HepG2 (cell line): ENCODE data around the gene PPP1R14D. TPM values are rescaled to one million over a fixed set of nuclear protein-coding genes. Genes with fewer than 3 reads are reported as not detected.

Experiments used
- ATAC-seq: fragments of 200-7000 bp; cut with Tn5 transposase; 3 replicates; pipeline ENCODE4 v1.9.1; 2020; ENCODE audit warnings: mild to moderate bottlenecking, moderate library complexity
- BruUV-seq: library from RNA; stranded (reverse); fragments of 400-500 nt; replicated peaks from 2 replicates; lab custom pipeline; 2021; lab: Mats Ljungman, UMichigan
- CTCF ChIA-PET: fragments of 300-600 bp; formaldehyde crosslinking; extraction: SDS; loops from one replicate; lab custom pipeline; 2021; ENCODE audit warnings: low total read pairs, inconsistent platforms, low intra/inter-chr PET ratio; lab: Yijun Ruan, JAX
- POLR2A ChIA-PET: fragments of 350-600 bp; sonication (Branson Sonifier 250); formaldehyde crosslinking; loops from one replicate; lab custom pipeline; 2020; ENCODE audit warnings: antibody characterized with exemption, inconsistent platforms; lab: Yijun Ruan, JAX
- DNase-seq: peaks from one replicate; pipeline ENCODE4 v3.0.0-alpha.2; 2015; ENCODE audit warnings: low spot score
- FAIRE-seq: peaks from 3 replicates; lab custom pipeline; 2011; peaks lifted over from hg19 to GRCh38; lab: Jason Lieb, UNC
- H2AFZ ChIP-seq: one replicate; pipeline ENCODE4 v1.6.1; 2011; ENCODE audit warnings: low read length, inconsistent platforms
- H3K27ac ChIP-seq: fragments of 300-600 bp; 3 replicates; pipeline ENCODE4 v1.8.0; 2011; ENCODE audit warnings: mixed run types, mild to moderate bottlenecking, mixed read lengths, low read length, inconsistent platforms; ENCODE audit not compliant: insufficient read depth; ENCODE audit errors: extremely low read length
- H3K27me3 ChIP-seq, 2 experiments: fragments of 200-600 bp in 1 of 2; 2 replicates in 1 of 2; 3 replicates in 1 of 2; pipeline versions ENCODE4 v1.6.0 to v1.8.0; 2011; ENCODE audit warnings: low read length in 2 of 2, mild to moderate bottlenecking in 2 of 2, moderate library complexity in 2 of 2, inconsistent platforms in 1 of 2; ENCODE audit not compliant: insufficient read depth in 2 of 2, control insufficient read depth in 1 of 2
- H3K36me3 ChIP-seq, 2 experiments: fragments of 200-600 bp in 1 of 2; replicated peaks in 1 of 2; 2 replicates in 1 of 2; 3 replicates in 1 of 2; pipeline versions ENCODE4 v1.5.1 to v1.8.0; 2011; ENCODE audit warnings: low read length in 2 of 2, inconsistent platforms in 1 of 2; ENCODE audit not compliant: insufficient read depth in 2 of 2, control insufficient read depth in 1 of 2
- H3K4me1 ChIP-seq: 2 replicates; pipeline ENCODE4 v1.5.1; 2012; ENCODE audit warnings: low read length, inconsistent platforms; ENCODE audit not compliant: insufficient read depth
- H3K4me2 ChIP-seq: 2 replicates; pipeline ENCODE4 v1.6.0; 2011; ENCODE audit warnings: low read depth, low read length, inconsistent platforms
- H3K4me3 ChIP-seq, 3 experiments: fragments of 200-600 bp in 1 of 3; sonication (generic), shearing (Covaris generic) in 1 of 3; replicated peaks in 1 of 3; 2 replicates each; pipeline ENCODE4 v1.5.1; 2011 to 2016; ENCODE audit warnings: low read length in 3 of 3, inconsistent platforms in 2 of 3, low read depth in 2 of 3, mild to moderate bottlenecking in 2 of 3, control low read depth in 1 of 3, mixed read lengths in 1 of 3; ENCODE audit not compliant: insufficient read depth in 1 of 3
- H3K79me2 ChIP-seq: one replicate; pipeline ENCODE4 v1.6.1; 2011; ENCODE audit warnings: low read length, inconsistent platforms; ENCODE audit not compliant: insufficient read depth
- H3K9ac ChIP-seq: 2 replicates; pipeline ENCODE4 v1.6.0; 2011; ENCODE audit warnings: mild to moderate bottlenecking, low read depth, low read length, inconsistent platforms; ENCODE audit not compliant: insufficient read depth
- H3K9me3 ChIP-seq: 2 replicates; pipeline ENCODE4 v1.5.1; 2012; ENCODE audit warnings: mild to moderate bottlenecking, low read length
- H4K20me1 ChIP-seq: 2 replicates; pipeline ENCODE4 v1.6.0; 2011; ENCODE audit warnings: inconsistent platforms, mild to moderate bottlenecking, low read length, moderate library complexity; ENCODE audit not compliant: insufficient read depth
- CBFB ChIP-seq: sonication (generic); formaldehyde crosslinking; IDR thresholded peaks from 2 replicates; pipeline ENCODE4 v1.4.0; 2020; ENCODE audit warnings: missing genetic modification reagents
- CENPBD1 ChIP-seq: sonication (generic); formaldehyde crosslinking; IDR thresholded peaks from 2 replicates; pipeline ENCODE4 v1.8.0; 2022; ENCODE audit warnings: missing genetic modification reagents, low read depth, mild to moderate bottlenecking, borderline replicate concordance
- HMG20B ChIP-seq: conservative IDR thresholded peaks from 2 replicates; pipeline ENCODE4 v1.6.1; 2016; ENCODE audit warnings: missing genetic modification reagents, missing compliant biosample characterization
- NPAS2 ChIP-seq: sonication (generic); formaldehyde crosslinking; IDR thresholded peaks from 2 replicates; pipeline ENCODE4 v1.8.0; 2022; ENCODE audit warnings: mild to moderate bottlenecking, missing genetic modification reagents, borderline replicate concordance
- REST ChIP-seq, 2 experiments: IDR thresholded peaks; 2 replicates each; pipeline ENCODE4 v1.6.1; 2011 to 2012; ENCODE audit warnings: low read length in 2 of 2, borderline replicate concordance in 1 of 2, low read depth in 1 of 2, mild to moderate bottlenecking in 1 of 2, moderate library complexity in 1 of 2
- ZBTB38 ChIP-seq: sonication (generic); formaldehyde crosslinking; IDR thresholded peaks from 2 replicates; pipeline ENCODE4 v1.5.1; 2020; ENCODE audit warnings: mild to moderate bottlenecking, missing genetic modification reagents
- ZNF318 ChIP-seq: sonication (generic); formaldehyde crosslinking; IDR thresholded peaks from 2 replicates; pipeline ENCODE4 v1.4.0; 2020; ENCODE audit warnings: mild to moderate bottlenecking, missing genetic modification reagents
- WGBS: methylation state at CpG from one replicate; pipeline ENCODE4 v1.1.6; 2017; ENCODE audit warnings: low lambda C conversion rate; 5-methylcytosine and 5-hydroxymethylcytosine counted together
- in situ Hi-C: cut with HindIII; loops from 2 replicates; pipeline ENCODE4 v1.10.0; 2017; ENCODE audit warnings: low pct_unique_long_range_greater_than_20kb; ENCODE audit not compliant: extremely low pct_ligation_motif_present
- intact Hi-C: fragments of 100-400 bp; cut with micrococcal nuclease; formaldehyde crosslinking; loops from one replicate; pipeline ENCODE4 v1.10.0; 2022; ENCODE audit not compliant: unreplicated experiment
- polyA plus RNA-seq, 8 experiments: library from polyadenylated mRNA; depleted of rRNA in 3 of 8; stranded (reverse) in 7 of 8; unstranded in 1 of 8; fragments of >200 nt; fragmentation: Illumina TruSeq in 4 of 8; extraction: Trizol in 4 of 8; gene quantifications; 2 replicates each; pipeline versions ENCODE4 v1.2.1 to v1.2.3, GENCODE V29; 2011 to 2016; ENCODE audit warnings: low read depth in 4 of 8, missing spikeins in 1 of 8, mixed read lengths in 1 of 8; ENCODE audit not compliant: insufficient read depth in 1 of 8
- total RNA-seq, 5 experiments: library from RNA; depleted of rRNA; stranded (reverse); fragments of >200 nt; fragmentation: Illumina TruSeq; extraction: Trizol; gene quantifications; 2 replicates each; pipeline ENCODE4 v1.2.3, GENCODE V29; 2016; ENCODE audit warnings: low read depth in 1 of 5

Gene PPP1R14D
- total and polyA plus RNA-seq, 2 of the 13 experiments (the other 11 are each of a cell fraction or from before 2014, with no cell fraction given), result 0.53 to 0.55 TPM

GRCh38 chr15:40815042-40815698 lies 13.3 kb downstream of the PPP1R14D start:
- Histone ChIP-seq H3K4me2 (no peak overlapping the region), H2AFZ (no peak overlapping the region), H3K4me3 (no peak overlapping the region), H3K9ac (no peak overlapping the region), H3K9me3 (no peaks in the 10 kb centered on the region), H4K20me1 (no peaks in the 10 kb centered on the region), H3K79me2 (no peaks in the 10 kb centered on the region), H3K27me3 (no peaks in the 10 kb centered on the region), H3K4me1 (no peaks in the 10 kb centered on the region), H3K27ac (no peak overlapping the region), H3K36me3 (peaks cover 8 to 11% of the 10 kb centered on the region in 2 experiments)
- WGBS, result 92% methylated on average over 4 of the region's 4 CpGs
- POLR2A ChIA-PET, result interaction anchor here (0.5 kb wide), 1 partner anchor 61 kb away, joined by 4 read pairs; no protein-coding TSS in a partner anchor
- ATAC-seq (no peak), FAIRE-seq (no peak), DNase-seq (no peak)
- no TSS peak for BruUV-seq
- in situ Hi-C loops (no loop called here), intact Hi-C loops (no loop called here)
- TF ChIP-seq CENPBD1 (CRISPR knock-in tag), result no peak
- no peak for TF ChIP-seq ZNF318
- TF ChIP-seq REST (IDR thresholded peaks at IDR 0.05; ENCODE audit: borderline replicate concordance in 1 of 2, low read depth in 1 of 2, low read length in 2 of 2), result no peak
- no peak for TF ChIP-seq HMG20B
- TF ChIP-seq CBFB (CRISPR knock-in tag), result no peak
- no peak for TF ChIP-seq ZBTB38 (CRISPR knock-in tag)
- TF ChIP-seq NPAS2 (CRISPR knock-in tag), result no peak
- CTCF ChIA-PET, result no interaction called here
